ENCODE measurements around the gene CFAP20DC. TPM values are rescaled to one million over a fixed set of nuclear protein-coding genes. Genes with fewer than 3 reads are reported as not detected.
"Not testable (repeated sequence)": the region's sequence is repeated elsewhere in the genome, so short reads cannot be mapped to it uniquely, and the experiment has no call there.

CFAP20DC gene
- total RNA-seq, 1 donor from 2014 or later: 0.57 TPM

GRCh38 chr3:58696093-58696492, 353.7 kb downstream of the CFAP20DC start:
- H3K27ac Mint-ChIP-seq (ENCODE audit: unreplicated experiment): no peak overlapping the region
- Histone ChIP-seq H2AFZ (ENCODE audit: low read depth, low read length) (no peak overlapping the region), H3K9me3 (ENCODE audit: insufficient read depth, low read depth, low read length) (peaks cover under 1% of the 10 kb centered on the region), H3K4me1 (ENCODE audit: insufficient read depth, low read length) (no peaks in the 10 kb centered on the region), H3K4me2 (ENCODE audit: low read length) (no peak overlapping the region), H3K27me3 (ENCODE audit: insufficient read depth, low read length) (no peaks in the 10 kb centered on the region), H3K9ac (ENCODE audit: low read length) (no peak overlapping the region), H3K4me3 (ENCODE audit: insufficient read depth, low read depth, low read length) (no peak overlapping the region), H4K20me1 (ENCODE audit: insufficient read depth, low read length) (no peaks in the 10 kb centered on the region), H3K27ac (ENCODE audit: low read depth, low read length) (no peak overlapping the region), H3K36me3 (ENCODE audit: insufficient read depth, low read length) (no peaks in the 10 kb centered on the region), H3K79me2 (ENCODE audit: insufficient read depth, low read length) (no peaks in the 10 kb centered on the region)
- no peaks in the 10 kb centered on the region for H3K36me3 Mint-ChIP-seq (ENCODE audit: low read depth, unreplicated experiment)
- peaks cover 6% of the 10 kb centered on the region for H3K9me3 Mint-ChIP-seq (ENCODE audit: unreplicated experiment)
- peaks cover 6% of the 10 kb centered on the region for H3K27me3 Mint-ChIP-seq (ENCODE audit: low read depth, unreplicated experiment)
- TF ChIP-seq, protein P1, sequence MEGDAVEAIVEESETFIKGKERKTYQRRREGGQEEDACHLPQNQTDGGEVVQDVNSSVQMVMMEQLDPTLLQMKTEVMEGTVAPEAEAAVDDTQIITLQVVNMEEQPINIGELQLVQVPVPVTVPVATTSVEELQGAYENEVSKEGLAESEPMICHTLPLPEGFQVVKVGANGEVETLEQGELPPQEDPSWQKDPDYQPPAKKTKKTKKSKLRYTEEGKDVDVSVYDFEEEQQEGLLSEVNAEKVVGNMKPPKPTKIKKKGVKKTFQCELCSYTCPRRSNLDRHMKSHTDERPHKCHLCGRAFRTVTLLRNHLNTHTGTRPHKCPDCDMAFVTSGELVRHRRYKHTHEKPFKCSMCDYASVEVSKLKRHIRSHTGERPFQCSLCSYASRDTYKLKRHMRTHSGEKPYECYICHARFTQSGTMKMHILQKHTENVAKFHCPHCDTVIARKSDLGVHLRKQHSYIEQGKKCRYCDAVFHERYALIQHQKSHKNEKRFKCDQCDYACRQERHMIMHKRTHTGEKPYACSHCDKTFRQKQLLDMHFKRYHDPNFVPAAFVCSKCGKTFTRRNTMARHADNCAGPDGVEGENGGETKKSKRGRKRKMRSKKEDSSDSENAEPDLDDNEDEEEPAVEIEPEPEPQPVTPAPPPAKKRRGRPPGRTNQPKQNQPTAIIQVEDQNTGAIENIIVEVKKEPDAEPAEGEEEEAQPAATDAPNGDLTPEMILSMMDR (IDR thresholded peaks at IDR 0.05; ENCODE audit: insufficient read depth, low read depth, low read length): no peak
- TF ChIP-seq EZH2 (IDR thresholded peaks at IDR 0.05; ENCODE audit: insufficient read depth, low read length): no peak
- FAIRE-seq: no peak
- no peak for DNase-seq (ENCODE audit: low read depth)
- H3K4me3 Mint-ChIP-seq (ENCODE audit: unreplicated experiment): no peak overlapping the region
- H3K4me1 Mint-ChIP-seq (ENCODE audit: low read depth, unreplicated experiment): no peaks in the 10 kb centered on the region

GRCh38 chr3:58695284-58695683, 354.5 kb downstream of the CFAP20DC start:
- not testable (repeated sequence) for H3K9me3 ChIP-seq (ENCODE audit: insufficient read depth, low read depth, low read length); H3K4me3 ChIP-seq (ENCODE audit: insufficient read depth, low read depth, low read length); H3K4me3 Mint-ChIP-seq (ENCODE audit: unreplicated experiment); H3K4me1 Mint-ChIP-seq (ENCODE audit: low read depth, unreplicated experiment); H3K36me3 ChIP-seq (ENCODE audit: insufficient read depth, low read length); FAIRE-seq; H3K9ac ChIP-seq (ENCODE audit: low read length); H3K36me3 Mint-ChIP-seq (ENCODE audit: low read depth, unreplicated experiment); H3K27me3 ChIP-seq (ENCODE audit: insufficient read depth, low read length); H2AFZ ChIP-seq (ENCODE audit: low read depth, low read length); DNase-seq (ENCODE audit: low read depth); H3K27ac ChIP-seq (ENCODE audit: low read depth, low read length); H3K9me3 Mint-ChIP-seq (ENCODE audit: unreplicated experiment); H3K79me2 ChIP-seq (ENCODE audit: insufficient read depth, low read length); H3K4me1 ChIP-seq (ENCODE audit: insufficient read depth, low read length); H3K27ac Mint-ChIP-seq (ENCODE audit: unreplicated experiment); H4K20me1 ChIP-seq (ENCODE audit: insufficient read depth, low read length); H3K4me2 ChIP-seq (ENCODE audit: low read length); H3K27me3 Mint-ChIP-seq (ENCODE audit: low read depth, unreplicated experiment)

DNA sequence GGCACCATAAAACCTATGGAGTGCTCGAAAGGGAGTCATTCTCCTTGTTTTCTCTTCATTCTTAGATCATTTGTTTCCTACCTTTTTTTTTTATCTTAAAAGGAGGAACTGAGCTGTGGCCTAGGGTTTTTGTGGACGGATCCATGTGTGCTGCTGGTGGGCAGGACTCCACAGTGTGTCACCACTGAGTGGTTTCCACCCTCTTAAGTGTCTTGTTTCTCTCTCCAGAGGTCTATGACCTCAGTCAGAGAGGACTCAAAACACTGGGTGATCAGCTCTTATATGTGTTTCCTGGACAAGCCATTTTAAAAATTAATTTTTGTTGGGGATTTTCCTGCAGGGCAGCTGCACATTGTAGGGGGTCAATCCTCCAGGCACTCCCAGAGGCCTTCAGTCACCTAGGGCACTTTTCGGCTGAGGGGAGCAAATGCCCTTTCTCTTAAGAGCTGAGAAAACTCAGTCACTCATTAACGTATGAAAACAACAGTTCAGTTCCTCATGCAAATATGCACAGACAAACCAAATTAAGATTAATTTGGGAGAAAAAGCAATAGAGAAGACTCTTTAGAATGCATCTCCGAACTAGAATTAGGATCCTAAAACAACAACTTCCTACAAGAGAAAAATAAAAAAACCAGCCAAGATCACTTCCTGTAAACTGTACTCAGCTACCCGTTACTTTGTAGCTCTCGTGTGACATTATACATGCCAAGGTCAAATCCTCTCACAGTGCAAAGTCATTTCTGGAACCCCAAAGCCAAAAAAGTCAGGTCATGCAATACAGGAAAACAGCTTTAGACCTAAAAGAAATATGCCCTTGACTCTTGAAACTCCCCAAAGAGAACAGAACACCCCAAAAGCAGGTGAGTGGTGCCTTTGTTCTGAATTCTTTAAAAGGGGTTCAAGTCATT, 355.6 kb downstream of the CFAP20DC start:
- no peaks in the 10 kb centered on the region for H3K4me1 ChIP-seq (ENCODE audit: insufficient read depth, low read length)
- H3K27ac ChIP-seq (ENCODE audit: low read depth, low read length): no peak overlapping the region
- no peak for FAIRE-seq
- no peak overlapping the region for H3K4me3 ChIP-seq (ENCODE audit: insufficient read depth, low read depth, low read length)
- TF ChIP-seq EZH2 (IDR thresholded peaks at IDR 0.05; ENCODE audit: insufficient read depth, low read length): no peak
- TF ChIP-seq, protein P1 (IDR thresholded peaks at IDR 0.05; ENCODE audit: insufficient read depth, low read depth, low read length): no peak
- Mint-ChIP-seq H3K4me1 (ENCODE audit: low read depth, unreplicated experiment) (no peaks in the 10 kb centered on the region), H3K27me3 (ENCODE audit: low read depth, unreplicated experiment) (peaks cover 13% of the 10 kb centered on the region), H3K36me3 (ENCODE audit: low read depth, unreplicated experiment) (no peaks in the 10 kb centered on the region), H3K9me3 (ENCODE audit: unreplicated experiment) (peaks cover 16% of the 10 kb centered on the region), H3K27ac (ENCODE audit: unreplicated experiment) (no peak overlapping the region), H3K4me3 (ENCODE audit: unreplicated experiment) (no peak overlapping the region)
- no peaks in the 10 kb centered on the region for H3K27me3 ChIP-seq (ENCODE audit: insufficient read depth, low read length)
- H3K4me2 ChIP-seq (ENCODE audit: low read length): no peak overlapping the region
- H3K79me2 ChIP-seq (ENCODE audit: insufficient read depth, low read length): no peaks in the 10 kb centered on the region
- no peaks in the 10 kb centered on the region for H3K36me3 ChIP-seq (ENCODE audit: insufficient read depth, low read length)
- H3K9me3 ChIP-seq (ENCODE audit: insufficient read depth, low read depth, low read length): peaks cover 3% of the 10 kb centered on the region
- DNase-seq (ENCODE audit: low read depth): no peak
- no peak overlapping the region for H3K9ac ChIP-seq (ENCODE audit: low read length)
- H2AFZ ChIP-seq (ENCODE audit: low read depth, low read length): no peak overlapping the region
- no peaks in the 10 kb centered on the region for H4K20me1 ChIP-seq (ENCODE audit: insufficient read depth, low read length)
